SK-N-SH (cell line): ENCODE measurements around the gene MTUS2. TPM values are rescaled to one million over a fixed set of nuclear protein-coding genes. Genes with fewer than 3 reads are reported as not detected.

Source experiments
- CTCF ChIA-PET: fragments of 300-600, 350-600 bp; formaldehyde crosslinking; extraction: SDS; loops from one replicate; lab custom pipeline; 2021; lab: Yijun Ruan, JAX
- POLR2A ChIA-PET: fragments of 350-600 bp; sonication (Branson Sonifier 250); formaldehyde crosslinking; extraction: SDS; loops from one replicate; lab custom pipeline; 2020; ENCODE audit warnings: antibody characterized with exemption, inconsistent platforms; lab: Yijun Ruan, JAX
- DNase-seq: peaks from one replicate; pipeline ENCODE4 v3.0.0; 2012
- H2AFZ ChIP-seq: fragments of 200-600 bp; sonication (generic); 2 replicates; pipeline ENCODE4 v1.8.1; 2016; ENCODE audit warnings: antibody characterized with exemption, mild to moderate bottlenecking, low read depth
- H3F3A ChIP-seq: fragments of 200-600 bp; sonication (generic); replicated peaks from 2 replicates; pipeline ENCODE3; 2016; ENCODE audit warnings: antibody characterized with exemption, mild to moderate bottlenecking; ENCODE audit not compliant: insufficient read depth
- H3K27ac ChIP-seq, 2 experiments: fragments of 200-500 bp in 1 of 2; fragments of 200-600 bp in 1 of 2; sonication (Bioruptor generic) in 1 of 2; sonication (generic), shearing (Covaris generic) in 1 of 2; 2 replicates each; pipeline versions ENCODE4 v1.5.1 to v1.6.1; 2014 to 2016; ENCODE audit warnings: low read depth in 2 of 2, inconsistent platforms in 1 of 2, low read length in 1 of 2, mild to moderate bottlenecking in 1 of 2, mixed read lengths in 1 of 2
- H3K27me3 ChIP-seq: fragments of 200-600 bp; sonication (generic), shearing (Covaris generic); 2 replicates; pipeline ENCODE4 v1.6.1; 2016; ENCODE audit warnings: mixed run types; ENCODE audit not compliant: insufficient read depth
- H3K36me3 ChIP-seq, 2 experiments: fragments of 200-500 bp in 1 of 2; fragments of 200-600 bp in 1 of 2; sonication (Bioruptor generic) in 1 of 2; sonication (generic) in 1 of 2; replicated peaks in 1 of 2; 2 replicates each; pipeline versions ENCODE3 to v1.5.1; 2014 to 2016; ENCODE audit warnings: low read length in 1 of 2, mild to moderate bottlenecking in 1 of 2; ENCODE audit not compliant: insufficient read depth in 2 of 2, control insufficient read depth in 1 of 2
- H3K4me1 ChIP-seq, 2 experiments: fragments of 200-500 bp in 1 of 2; fragments of 200-600 bp in 1 of 2; sonication (Bioruptor generic) in 1 of 2; sonication (generic), shearing (Covaris generic) in 1 of 2; 2 replicates each; pipeline versions ENCODE4 v1.5.1 to v1.6.1; 2014 to 2016; ENCODE audit warnings: low read depth in 1 of 2, low read length in 1 of 2, mixed run types in 1 of 2; ENCODE audit not compliant: insufficient read depth in 2 of 2, control insufficient read depth in 1 of 2
- H3K4me2 ChIP-seq: fragments of 200-600 bp; sonication (generic), shearing (Covaris generic); 2 replicates; pipeline ENCODE4 v1.6.1; 2017; ENCODE audit warnings: mixed run types
- H3K4me3 ChIP-seq, 2 experiments: fragments of 200-500 bp in 1 of 2; fragments of 200-600 bp in 1 of 2; sonication (Bioruptor generic) in 1 of 2; sonication (generic), shearing (Covaris generic) in 1 of 2; 2 replicates each; pipeline versions ENCODE4 v1.5.1 to v1.8.1; 2014 to 2016; ENCODE audit warnings: low read depth in 2 of 2, inconsistent platforms in 1 of 2, low read length in 1 of 2, mild to moderate bottlenecking in 1 of 2, mixed read lengths in 1 of 2, moderate library complexity in 1 of 2
- H3K79me2 ChIP-seq: fragments of 200-600 bp; sonication (generic); 2 replicates; pipeline ENCODE4 v1.8.1; 2017; ENCODE audit warnings: mild to moderate bottlenecking; ENCODE audit not compliant: insufficient read depth
- H3K9ac ChIP-seq: fragments of 200-600 bp; sonication (generic); 2 replicates; pipeline ENCODE4 v1.6.1; 2017; ENCODE audit warnings: mixed run types
- H3K9me2 ChIP-seq: fragments of 200-600 bp; sonication (generic); 2 replicates; pipeline ENCODE4 v1.6.1; 2017; ENCODE audit warnings: mixed run types
- H3K9me3 ChIP-seq: fragments of 200-600 bp; sonication (generic); 2 replicates; pipeline ENCODE4 v1.6.1; 2017; ENCODE audit warnings: mixed run types, mild to moderate bottlenecking, moderate library complexity
- H4K20me1 ChIP-seq: fragments of 200-600 bp; sonication (generic); 2 replicates; pipeline ENCODE4 v1.6.1; 2017; ENCODE audit warnings: mild to moderate bottlenecking, mixed run types; ENCODE audit not compliant: insufficient read depth
- CHD2 ChIP-seq: fragments of 150-350 bp; IDR thresholded peaks from 2 replicates; pipeline ENCODE4 v1.6.1; 2018; ENCODE audit warnings: low read length; ENCODE audit not compliant: partially characterized antibody
- FOXJ3 ChIP-seq: sonication (generic); formaldehyde crosslinking; IDR thresholded peaks from 2 replicates; pipeline ENCODE4 v1.5.1; 2020; ENCODE audit warnings: mild to moderate bottlenecking, missing genetic modification reagents
- GABPA ChIP-seq: IDR thresholded peaks from 2 replicates; pipeline ENCODE4 v1.4.0; 2012; ENCODE audit warnings: low read depth, mild to moderate bottlenecking
- MXI1 ChIP-seq: IDR thresholded peaks from 2 replicates; pipeline ENCODE4 v1.6.1; 2012; ENCODE audit warnings: mild to moderate bottlenecking, low read depth, low read length, improper control_type of control experiment
- NRF1 ChIP-seq: IDR thresholded peaks from 2 replicates; pipeline ENCODE4 v1.6.1; 2012; ENCODE audit warnings: low read depth, mild to moderate bottlenecking, low read length
- PBX3 ChIP-seq: IDR thresholded peaks from 2 replicates; pipeline ENCODE4; 2012
- RCOR1 ChIP-seq: fragments of 150-350 bp; IDR thresholded peaks from 2 replicates; pipeline ENCODE4 v1.6.1; 2017; ENCODE audit warnings: antibody characterized with exemption, low read length
- REST ChIP-seq: IDR thresholded peaks from 2 replicates; pipeline ENCODE4 v1.6.1; 2012; ENCODE audit warnings: mild to moderate bottlenecking, low read depth, low read length, moderate library complexity
- RXRA ChIP-seq: IDR thresholded peaks from 2 replicates; pipeline ENCODE4 v1.4.0; 2012; ENCODE audit warnings: low read depth, mild to moderate bottlenecking, borderline replicate concordance
- TCF12 ChIP-seq: IDR thresholded peaks from 2 replicates; pipeline ENCODE4 v1.4.0; 2012
- TEAD4 ChIP-seq: IDR thresholded peaks from 2 replicates; pipeline ENCODE4 v1.4.0; 2012; ENCODE audit warnings: mild to moderate bottlenecking, borderline replicate concordance; ENCODE audit not compliant: insufficient read depth
- USF1 ChIP-seq: IDR thresholded peaks from 2 replicates; pipeline ENCODE4 v1.4.0; 2012; ENCODE audit warnings: low read depth, borderline replicate concordance
- USF2 ChIP-seq: fragments of 150-350 bp; IDR thresholded peaks from 2 replicates; pipeline ENCODE4 v1.6.1; 2017; ENCODE audit warnings: antibody characterized with exemption, low read length, low read depth, borderline replicate concordance
- YY1 ChIP-seq: IDR thresholded peaks from 2 replicates; pipeline ENCODE4 v1.4.0; 2012; ENCODE audit warnings: low read depth, mild to moderate bottlenecking
- WGBS: methylation state at CpG from one replicate; pipeline ENCODE4 v1.1.6; 2017; ENCODE audit warnings: low lambda C conversion rate; 5-methylcytosine and 5-hydroxymethylcytosine counted together
- polyA plus RNA-seq, 3 experiments: library from polyadenylated mRNA; depleted of rRNA; stranded (reverse); fragments of >200 nt; gene quantifications; 2 replicates each; pipeline ENCODE4 v1.2.3, GENCODE V29; 2012
- TF ChIP-seq, protein P1 (sequence below): fragments of 150-350 bp; IDR thresholded peaks from 2 replicates; pipeline ENCODE4 v1.6.1; 2016; ENCODE audit warnings: mild to moderate bottlenecking, low read depth, low read length

Gene MTUS2
- polyA plus RNA-seq, 1 of the 3 experiments (the other 2 are of a cell fraction) = 1.7 TPM

GRCh38 chr13:29480893-29481525, 660.9 kb downstream of the MTUS2 start:
- no peak overlapping the region for H3K27ac ChIP-seq
- TF ChIP-seq, protein P1, sequence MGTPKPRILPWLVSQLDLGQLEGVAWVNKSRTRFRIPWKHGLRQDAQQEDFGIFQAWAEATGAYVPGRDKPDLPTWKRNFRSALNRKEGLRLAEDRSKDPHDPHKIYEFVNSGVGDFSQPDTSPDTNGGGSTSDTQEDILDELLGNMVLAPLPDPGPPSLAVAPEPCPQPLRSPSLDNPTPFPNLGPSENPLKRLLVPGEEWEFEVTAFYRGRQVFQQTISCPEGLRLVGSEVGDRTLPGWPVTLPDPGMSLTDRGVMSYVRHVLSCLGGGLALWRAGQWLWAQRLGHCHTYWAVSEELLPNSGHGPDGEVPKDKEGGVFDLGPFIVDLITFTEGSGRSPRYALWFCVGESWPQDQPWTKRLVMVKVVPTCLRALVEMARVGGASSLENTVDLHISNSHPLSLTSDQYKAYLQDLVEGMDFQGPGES = no peak
- no peak for TF ChIP-seq NRF1
- TF ChIP-seq USF1 = no peak
- TF ChIP-seq RCOR1 = no peak
- no peak for TF ChIP-seq USF2
- no peak for TF ChIP-seq CHD2
- TF ChIP-seq YY1 = no peak
- no peak for TF ChIP-seq RXRA
- TF ChIP-seq TCF12 = no peak
- no peak for TF ChIP-seq REST
- TF ChIP-seq MXI1 = no peak
- no peak for TF ChIP-seq FOXJ3 (CRISPR knock-in tag)
- no peak for TF ChIP-seq TEAD4
- TF ChIP-seq PBX3 = no peak
- TF ChIP-seq GABPA = no peak
- ChIA-PET POLR2A (no interaction called here), CTCF (interaction anchor here (0.9 to 4.9 kb wide), 3 partner anchors 9 to 801 kb away, joined by 3 to 45 read pairs (median 3); no protein-coding TSS in a partner anchor)
- no peaks in the 10 kb centered on the region for H3K9me2 ChIP-seq
- no peak overlapping the region for H3K4me3 ChIP-seq
- no peak overlapping the region for H3K9ac ChIP-seq
- DNase-seq = no peak
- H3K4me1 ChIP-seq = peaks cover 0 to 26% of the 10 kb centered on the region in 2 experiments; a peak in 2 of 4 replicates
- H4K20me1 ChIP-seq = no peaks in the 10 kb centered on the region
- 72% methylated on average over 11 of the region's 11 CpGs for WGBS
- no peak overlapping the region for H3K4me2 ChIP-seq
- H2AFZ ChIP-seq = no peak overlapping the region
- H3F3A ChIP-seq = no peaks in the 10 kb centered on the region
- H3K79me2 ChIP-seq = no peaks in the 10 kb centered on the region
- H3K9me3 ChIP-seq = no peaks in the 10 kb centered on the region
- no peaks in the 10 kb centered on the region for H3K36me3 ChIP-seq
- H3K27me3 ChIP-seq = no peaks in the 10 kb centered on the region
